Measurements from ENCODE around the gene DNMT3A.

DNA sequence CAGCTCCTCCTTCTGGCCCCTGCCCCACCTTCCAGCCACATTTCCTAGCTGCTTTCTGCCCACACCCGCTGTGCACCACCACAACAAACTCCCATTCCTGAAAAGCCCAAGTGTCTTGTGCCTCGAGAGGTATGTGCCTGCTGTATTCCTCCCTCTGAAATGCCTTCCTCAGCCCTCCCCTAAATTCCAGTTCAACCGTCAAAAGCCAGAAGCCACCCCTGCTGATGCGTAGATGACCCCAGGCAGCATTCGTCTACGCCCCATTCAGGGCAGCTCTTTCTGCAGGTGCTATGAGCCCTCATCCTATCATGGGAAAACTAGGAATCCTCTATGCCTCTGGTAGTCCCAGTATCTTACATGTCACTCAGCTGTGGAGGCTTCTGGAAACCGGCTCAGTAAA lies 71.7 kb downstream of the DNMT3A start:
- TF ChIP-seq, protein P1, sequence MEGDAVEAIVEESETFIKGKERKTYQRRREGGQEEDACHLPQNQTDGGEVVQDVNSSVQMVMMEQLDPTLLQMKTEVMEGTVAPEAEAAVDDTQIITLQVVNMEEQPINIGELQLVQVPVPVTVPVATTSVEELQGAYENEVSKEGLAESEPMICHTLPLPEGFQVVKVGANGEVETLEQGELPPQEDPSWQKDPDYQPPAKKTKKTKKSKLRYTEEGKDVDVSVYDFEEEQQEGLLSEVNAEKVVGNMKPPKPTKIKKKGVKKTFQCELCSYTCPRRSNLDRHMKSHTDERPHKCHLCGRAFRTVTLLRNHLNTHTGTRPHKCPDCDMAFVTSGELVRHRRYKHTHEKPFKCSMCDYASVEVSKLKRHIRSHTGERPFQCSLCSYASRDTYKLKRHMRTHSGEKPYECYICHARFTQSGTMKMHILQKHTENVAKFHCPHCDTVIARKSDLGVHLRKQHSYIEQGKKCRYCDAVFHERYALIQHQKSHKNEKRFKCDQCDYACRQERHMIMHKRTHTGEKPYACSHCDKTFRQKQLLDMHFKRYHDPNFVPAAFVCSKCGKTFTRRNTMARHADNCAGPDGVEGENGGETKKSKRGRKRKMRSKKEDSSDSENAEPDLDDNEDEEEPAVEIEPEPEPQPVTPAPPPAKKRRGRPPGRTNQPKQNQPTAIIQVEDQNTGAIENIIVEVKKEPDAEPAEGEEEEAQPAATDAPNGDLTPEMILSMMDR (IDR thresholded peaks at IDR 0.05; ENCODE audit: borderline replicate concordance, extremely low read depth, low read length, poor library complexity, severe bottlenecking) = no peak
- no peak for TF ChIP-seq EZH2 (IDR thresholded peaks at IDR 0.05; ENCODE audit: borderline replicate concordance, low read depth, low read length, severe bottlenecking)

All from DND-41 (cell line).